Measurements from ENCODE around the gene TBC1D14.

TBC1D14 gene

GRCh38 chr4:7045961-7046921 lies 136.6 kb downstream of the TBC1D14 start:
- DNase-seq: no peak

GRCh38 chr4:7046971-7047370 lies 137.3 kb downstream of the TBC1D14 start:
- DNase-seq: no peak

GRCh38 chr4:7048642-7049041 lies 139.0 kb downstream of the TBC1D14 start:
- DNase-seq: no peak

- DNase-seq: no peak
Measured at GRCh38 chr4:7049295-7049694, 139.7 kb downstream of the TBC1D14 start.

- no peak for DNase-seq
Measured at GRCh38 chr4:7049739-7050138, 140.1 kb downstream of the TBC1D14 start.

GRCh38 chr4:7050481-7051143 lies 141.0 kb downstream of the TBC1D14 start:
- DNase-seq: no peak

GRCh38 chr4:7051144-7051495 lies 141.5 kb downstream of the TBC1D14 start:
- DNase-seq: no peak

- no peak for DNase-seq
Measured at GRCh38 chr4:7051905-7052304, 142.3 kb downstream of the TBC1D14 start.

- DNase-seq: no peak
Measured at GRCh38 chr4:7052313-7052712, 142.7 kb downstream of the TBC1D14 start.

GRCh38 chr4:7052923-7053715 lies 143.5 kb downstream of the TBC1D14 start:
- DNase-seq: no peak

- DNase-seq: no peak
Measured at GRCh38 chr4:7054106-7054880, 144.7 kb downstream of the TBC1D14 start.

- no peak for DNase-seq
Measured at GRCh38 chr4:7055111-7055989, 145.7 kb downstream of the TBC1D14 start.

- DNase-seq: no peak
Measured at GRCh38 chr4:7055990-7056325, 146.3 kb downstream of the TBC1D14 start.

GRCh38 chr4:7058792-7059191 lies 149.2 kb downstream of the TBC1D14 start:
- DNase-seq: no peak

GRCh38 chr4:7059662-7060061 lies 150.0 kb downstream of the TBC1D14 start:
- no peak for DNase-seq

- DNase-seq: no peak
Measured at GRCh38 chr4:7060346-7061150, 150.9 kb downstream of the TBC1D14 start.

GRCh38 chr4:7061815-7062214 lies 152.2 kb downstream of the TBC1D14 start:
- DNase-seq: no peak

GRCh38 chr4:7062816-7063215 lies 153.2 kb downstream of the TBC1D14 start:
- no peak for DNase-seq

GRCh38 chr4:7063362-7063761 lies 153.7 kb downstream of the TBC1D14 start:
- DNase-seq: no peak

- DNase-seq: no peak
Measured at GRCh38 chr4:7066006-7066405, 156.4 kb downstream of the TBC1D14 start.

- no peak for DNase-seq
Measured at GRCh38 chr4:7066493-7066892, 156.9 kb downstream of the TBC1D14 start.

All from stimulated activated naive CD4-positive, alpha-beta T cell (primary cell).